HepG2 (cell line): Measurements from ENCODE around the gene CHPF. TPM values are rescaled to one million over a fixed set of nuclear protein-coding genes. Genes with fewer than 3 reads are reported as not detected.

ENCODE experiments used
- ATF7-NPFF ChIP-seq: sonication (generic); formaldehyde crosslinking; IDR thresholded peaks from 2 replicates; pipeline ENCODE4 v1.8.1; 2023; ENCODE audit warnings: mild to moderate bottlenecking, low read depth, missing genetic modification reagents, moderate library complexity
- BHLHE40 ChIP-seq: IDR thresholded peaks from 2 replicates; pipeline ENCODE4 v1.6.1; 2011; ENCODE audit warnings: low read length, improper control_type of control experiment
- DPF2 ChIP-seq: sonication (generic); formaldehyde crosslinking; IDR thresholded peaks from 2 replicates; pipeline ENCODE4 v1.4.0; 2020; ENCODE audit warnings: mild to moderate bottlenecking, low read depth, missing genetic modification reagents, borderline replicate concordance
- ELK4 ChIP-seq: sonication (generic); formaldehyde crosslinking; IDR thresholded peaks from 2 replicates; pipeline ENCODE4 v1.9.0; 2021; ENCODE audit warnings: missing genetic modification reagents, borderline replicate concordance
- MTF1 ChIP-seq: sonication (generic); formaldehyde crosslinking; IDR thresholded peaks from 2 replicates; pipeline ENCODE4 v1.5.0; 2020; ENCODE audit warnings: missing genetic modification reagents
- MXD1 ChIP-seq: sonication (generic); formaldehyde crosslinking; IDR thresholded peaks from 2 replicates; pipeline ENCODE4 v1.4.0; 2020; ENCODE audit warnings: mild to moderate bottlenecking, missing genetic modification reagents
- MXD4 ChIP-seq: IDR thresholded peaks from 2 replicates; pipeline ENCODE4 v1.6.1; 2016; ENCODE audit warnings: mild to moderate bottlenecking, missing biosample characterization, missing genetic modification reagents
- MZF1 ChIP-seq: sonication (generic); formaldehyde crosslinking; IDR thresholded peaks from 2 replicates; pipeline ENCODE4 v1.8.1; 2023; ENCODE audit warnings: mild to moderate bottlenecking, missing genetic modification reagents, borderline replicate concordance
- NCOA2 ChIP-seq: sonication (generic); formaldehyde crosslinking; IDR thresholded peaks from 2 replicates; pipeline ENCODE4 v1.8.0; 2022; ENCODE audit warnings: inconsistent platforms
- PHF20 ChIP-seq: sonication (generic); formaldehyde crosslinking; IDR thresholded peaks from 2 replicates; pipeline ENCODE4 v1.5.0; 2020; ENCODE audit warnings: mild to moderate bottlenecking, missing genetic modification reagents
- POLR2AphosphoS5 ChIP-seq: IDR thresholded peaks from 2 replicates; pipeline ENCODE4 v1.6.1; 2012; ENCODE audit warnings: low read depth, low read length
- RBM22 ChIP-seq: fragments of 200-400 bp; formaldehyde crosslinking; optimal IDR thresholded peaks from 2 replicates; pipeline ENCODE3; 2017; ENCODE audit warnings: mild to moderate bottlenecking, low read length, moderate library complexity
- SMAD9 ChIP-seq: sonication (generic); formaldehyde crosslinking; IDR thresholded peaks from 2 replicates; pipeline ENCODE4 v1.5.1; 2020; ENCODE audit warnings: mild to moderate bottlenecking, missing genetic modification reagents
- SP2 ChIP-seq: sonication (generic); formaldehyde crosslinking; IDR thresholded peaks from 2 replicates; pipeline ENCODE4 v1.5.1; 2020; ENCODE audit warnings: mild to moderate bottlenecking, missing genetic modification reagents
- SP5 ChIP-seq: IDR thresholded peaks from 2 replicates; pipeline ENCODE4 v1.6.1; 2016; ENCODE audit warnings: low read depth, borderline replicate concordance
- STAG1 ChIP-seq: sonication (generic); formaldehyde crosslinking; IDR thresholded peaks from 2 replicates; pipeline ENCODE4 v1.4.0; 2020; ENCODE audit warnings: missing genetic modification reagents
- TCF12 ChIP-seq, 2 experiments: fragments of 450-650 bp in 1 of 2; sonication (generic) in 1 of 2; formaldehyde crosslinking in 1 of 2; IDR thresholded peaks; 2 replicates each; pipeline versions ENCODE4 v1.6.1 to v1.8.0; 2017 to 2022; ENCODE audit warnings: antibody characterized with exemption in 1 of 2, mild to moderate bottlenecking in 1 of 2, missing genetic modification reagents in 1 of 2, moderate library complexity in 1 of 2
- YEATS4 ChIP-seq: sonication (generic); formaldehyde crosslinking; IDR thresholded peaks from 2 replicates; pipeline ENCODE4 v1.4.0; 2020; ENCODE audit warnings: missing genetic modification reagents, borderline replicate concordance
- ZFAT ChIP-seq: sonication (generic); formaldehyde crosslinking; conservative IDR thresholded peaks from 2 replicates; pipeline ENCODE4 v1.8.1; 2023; ENCODE audit warnings: missing genetic modification reagents, inconsistent platforms
- ZFY ChIP-seq: sonication (generic); formaldehyde crosslinking; IDR thresholded peaks from 2 replicates; pipeline ENCODE4 v1.4.0; 2020; ENCODE audit warnings: missing genetic modification reagents
- ZNF432 ChIP-seq: sonication (generic); formaldehyde crosslinking; IDR thresholded peaks from 2 replicates; pipeline ENCODE4 v1.5.0; 2020; ENCODE audit warnings: missing genetic modification reagents, mild to moderate bottlenecking, borderline replicate concordance
- ZNF547 ChIP-seq: sonication (generic); formaldehyde crosslinking; IDR thresholded peaks from 2 replicates; pipeline ENCODE4 v1.5.1; 2020; ENCODE audit warnings: mild to moderate bottlenecking, missing genetic modification reagents
- ZNF549 ChIP-seq: sonication (generic); formaldehyde crosslinking; IDR thresholded peaks from 2 replicates; pipeline ENCODE4 v1.5.0; 2020; ENCODE audit warnings: missing genetic modification reagents
- ZNF614 ChIP-seq: IDR thresholded peaks from 2 replicates; pipeline ENCODE4 v1.6.1; 2018; ENCODE audit warnings: missing biosample characterization, missing genetic modification reagents, inconsistent platforms, borderline replicate concordance
- ZNF691 ChIP-seq: sonication (generic); formaldehyde crosslinking; IDR thresholded peaks from 2 replicates; pipeline ENCODE4 v1.4.0; 2020; ENCODE audit warnings: missing genetic modification reagents, low read depth, mild to moderate bottlenecking, borderline replicate concordance
- ZNF724P ChIP-seq: sonication (generic); formaldehyde crosslinking; IDR thresholded peaks from 2 replicates; pipeline ENCODE4 v1.8.0; 2022; ENCODE audit warnings: missing genetic modification reagents, borderline replicate concordance
- ZNF792 ChIP-seq: IDR thresholded peaks from 2 replicates; pipeline ENCODE4 v1.6.1; 2016
- ZSCAN12 ChIP-seq: sonication (generic); formaldehyde crosslinking; IDR thresholded peaks from 2 replicates; pipeline ENCODE4 v1.9.0; 2021; ENCODE audit warnings: mild to moderate bottlenecking, missing genetic modification reagents
- polyA plus RNA-seq, 8 experiments: library from polyadenylated mRNA; depleted of rRNA in 3 of 8; stranded (reverse) in 7 of 8; unstranded in 1 of 8; fragments of >200 nt; fragmentation: Illumina TruSeq in 4 of 8; extraction: Trizol in 4 of 8; gene quantifications; 2 replicates each; pipeline versions ENCODE4 v1.2.1 to v1.2.3, GENCODE V29; 2011 to 2016; ENCODE audit warnings: low read depth in 4 of 8, missing spikeins in 1 of 8, mixed read lengths in 1 of 8; ENCODE audit not compliant: insufficient read depth in 1 of 8
- total RNA-seq, 5 experiments: library from RNA; depleted of rRNA; stranded (reverse); fragments of >200 nt; fragmentation: Illumina TruSeq; extraction: Trizol; gene quantifications; 2 replicates each; pipeline ENCODE4 v1.2.3, GENCODE V29; 2016; ENCODE audit warnings: low read depth in 1 of 5
- TF ChIP-seq, protein P1 (sequence below): IDR thresholded peaks from 2 replicates; pipeline ENCODE4 v1.6.1; 2016; ENCODE audit warnings: low read depth, borderline replicate concordance

CHPF gene
- total and polyA plus RNA-seq, 2 of the 13 experiments (the other 11 are each of a cell fraction or from before 2014, with no cell fraction given) = 79.6 to 111 TPM

DNA sequence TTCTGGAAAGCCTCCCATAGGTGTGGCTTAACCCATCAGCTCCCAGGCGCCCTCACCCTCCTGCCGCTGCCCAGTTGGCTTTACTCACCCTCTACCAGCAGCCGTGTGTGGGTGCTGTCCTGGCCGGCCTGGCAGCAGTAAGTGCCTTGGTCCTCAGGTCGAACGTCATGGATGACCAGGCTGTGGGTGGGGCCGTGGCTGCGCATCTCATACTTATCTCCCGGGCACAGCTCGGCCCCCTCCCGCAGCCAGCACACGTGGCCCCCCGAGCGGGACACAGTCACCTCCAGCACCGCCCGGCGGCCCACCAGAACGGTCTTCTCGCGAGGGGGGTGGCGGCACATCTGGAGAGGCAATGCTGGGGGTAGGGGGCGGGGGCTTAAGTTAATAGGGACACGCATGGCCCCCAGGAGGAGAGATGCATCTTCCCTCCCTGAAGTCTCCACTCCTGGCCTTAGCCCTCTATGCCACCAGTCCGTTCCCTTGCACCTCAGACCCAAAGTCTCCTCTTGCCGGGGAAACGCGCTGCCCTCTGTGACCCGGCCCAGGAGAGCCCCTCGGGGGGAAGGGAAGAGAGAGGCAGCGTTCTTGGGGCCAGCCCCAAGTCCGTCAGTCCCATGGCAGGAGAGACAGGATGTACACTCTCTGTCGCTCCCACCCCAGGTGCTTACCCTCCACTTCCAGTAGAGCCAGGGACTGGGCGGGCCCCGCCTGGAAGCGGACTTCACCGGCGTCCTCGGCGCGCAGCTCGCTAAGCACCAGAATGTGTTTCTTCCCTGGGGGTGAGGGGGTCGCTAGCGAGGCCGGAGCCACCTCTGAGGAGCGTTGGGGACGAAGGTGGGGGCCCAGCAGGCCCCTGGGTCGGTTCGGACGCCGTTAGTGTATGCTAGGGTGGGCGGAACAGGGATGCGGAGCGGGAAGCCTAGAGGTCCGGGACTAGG, 8.1 kb upstream of the CHPF start (continued):
- TF ChIP-seq MXD1 (CRISPR knock-in tag) (no peak), NCOA2 (no peak), ZNF432 (CRISPR knock-in tag) (no peak), ZNF547 (CRISPR knock-in tag) (0 out of 2 replicates have a peak, but pooled peaks have one; percentile 30), ZNF549 (CRISPR knock-in tag) (no peak), ZNF691 (CRISPR knock-in tag) (no peak), MTF1 (CRISPR knock-in tag) (no peak), ZSCAN12 (CRISPR knock-in tag) (no peak), ATF7-NPFF (0 out of 2 replicates have a peak, but pooled peaks have one; percentile 9), SP2 (CRISPR knock-in tag) (peak; percentile 51), MXD4 (no peak), YEATS4 (CRISPR knock-in tag) (peak; percentile 2; the same call in 1 of the 2 replicates), SP5 (CRISPR knock-in tag) (no peak), ELK4 (no peak), STAG1 (no peak; the same call in 1 of the 2 replicates), DPF2 (CRISPR knock-in tag) (no peak), ZFAT (CRISPR knock-in tag) (no peak), MZF1 (CRISPR knock-in tag) (0 out of 2 replicates have a peak, but pooled peaks have one; percentile 53), POLR2AphosphoS5 (peak; percentile 76), ZFY (CRISPR knock-in tag) (0 out of 2 replicates have a peak, but pooled peaks have one; percentile 1), ZNF724P (CRISPR knock-in tag) (0 out of 2 replicates have a peak, but pooled peaks have one; percentile 27), BHLHE40 (no peak), PHF20 (0 out of 2 replicates have a peak, but pooled peaks have one; percentile 6), RBM22 (peak; percentile 48), ZNF792 (CRISPR knock-in tag) (no peak), ZNF614 (CRISPR knock-in tag) (no peak), SMAD9 (no peak), TCF12 (IDR thresholded peaks at IDR 0.05) (no peak), TCF12 (CRISPR knock-in tag; IDR thresholded peaks at IDR 0.05) (peak; percentile 55; the same call in 1 of the 2 replicates)
- TF ChIP-seq, protein P1, sequence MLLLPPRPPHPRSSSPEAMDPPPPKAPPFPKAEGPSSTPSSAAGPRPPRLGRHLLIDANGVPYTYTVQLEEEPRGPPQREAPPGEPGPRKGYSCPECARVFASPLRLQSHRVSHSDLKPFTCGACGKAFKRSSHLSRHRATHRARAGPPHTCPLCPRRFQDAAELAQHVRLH = no peak
